Astrocyte of the cerebellum (primary cell): ENCODE data around the gene SEMA5A.

Experiments
- DNase-seq: peaks from one replicate; pipeline ENCODE4 v3.0.0-alpha.2; 2011; ENCODE audit warnings: low read depth
- H3K4me3 ChIP-seq: 2 replicates; pipeline ENCODE4 v1.5.1; 2011; ENCODE audit warnings: mild to moderate bottlenecking, low read depth, low read length, moderate library complexity
- CTCF ChIP-seq: IDR thresholded peaks from 2 replicates; pipeline ENCODE4 v1.5.1; 2012; ENCODE audit warnings: low read length, low read depth, moderate library complexity, mild to moderate bottlenecking; ENCODE audit errors: missing control alignments
- in situ Hi-C: cut with HindIII; loops from 2 replicates; pipeline ENCODE4 v1.10.0; 2017; ENCODE audit warnings: low sequenced_read_pairs

Gene SEMA5A

GRCh38 chr5:9347541-9348295 is 198.2 kb downstream of the SEMA5A start:
- no peak overlapping the region for H3K4me3 ChIP-seq
- DNase-seq, result no peak
- in situ Hi-C loops, result no loop called here
- TF ChIP-seq CTCF, result no peak

GRCh38 chr5:9347032-9347431 is 198.8 kb downstream of the SEMA5A start:
- no peak overlapping the region for H3K4me3 ChIP-seq
- TF ChIP-seq CTCF, result no peak
- no peak for DNase-seq
- in situ Hi-C loops, result no loop called here

- in situ Hi-C loops, result no loop called here
- DNase-seq, result no peak
- no peak for TF ChIP-seq CTCF
- H3K4me3 ChIP-seq, result no peak overlapping the region
Observed at GRCh38 chr5:9344751-9345240, 201.1 kb downstream of the SEMA5A start.

GRCh38 chr5:9343146-9343850 is 202.6 kb downstream of the SEMA5A start:
- no peak for DNase-seq
- in situ Hi-C loops, result no loop called here
- no peak overlapping the region for H3K4me3 ChIP-seq
- no peak for TF ChIP-seq CTCF

- TF ChIP-seq CTCF, result no peak
- in situ Hi-C loops, result no loop called here
- no peak for DNase-seq
- no peak overlapping the region for H3K4me3 ChIP-seq
Observed at GRCh38 chr5:9342161-9342787, 203.6 kb downstream of the SEMA5A start.

GRCh38 chr5:9340085-9340484 is 205.8 kb downstream of the SEMA5A start:
- H3K4me3 ChIP-seq, result no peak overlapping the region
- no peak for TF ChIP-seq CTCF
- in situ Hi-C loops, result no loop called here
- DNase-seq, result no peak
